CD4-positive, alpha-beta T cell (primary cell): Measurements from ENCODE around the gene GTF3C6. TPM values are rescaled to one million over a fixed set of nuclear protein-coding genes. Genes with fewer than 3 reads are reported as not detected.

Experiments used
- ATAC-seq: fragments of 200-7000 bp; cut with Tn5 transposase; one replicate; pipeline ENCODE4 v1.10.0; 2022; ENCODE audit warnings: mild to moderate bottlenecking; ENCODE audit not compliant: poor library complexity
- CTCF ChIA-PET: fragments of 350-600 bp; sonication (Branson Sonifier 250); formaldehyde crosslinking; loops from one replicate; lab custom pipeline; 2021; ENCODE audit warnings: antibody characterized with exemption, inconsistent platforms; lab: Charles Lee
- POLR2A ChIA-PET: fragments of 350-600 bp; sonication (Branson Sonifier 250); formaldehyde crosslinking; loops from one replicate; lab custom pipeline; 2021; ENCODE audit warnings: antibody characterized with exemption, inconsistent platforms; lab: Charles Lee
- DNase-seq, 14 experiments: peaks; one replicate each; pipeline ENCODE4 v3.0.0-alpha.2; 2013 to 2020; ENCODE audit warnings: mixed read lengths in 2 of 14
- H3K27ac ChIP-seq, 2 donors: one replicate each; pipeline versions ENCODE4 v1.5.1 to v1.7.0; 2013; ENCODE audit warnings: low read length in 2 of 2, low read depth in 1 of 2, mild to moderate bottlenecking in 1 of 2
- H3K27me3 ChIP-seq, 2 experiments: 1 replicate in 1 of 2; 2 replicates in 1 of 2; pipeline versions ENCODE4 v1.6.1 to v1.7.0; 2013; ENCODE audit warnings: low read length in 2 of 2, control low read depth in 1 of 2, mild to moderate bottlenecking in 1 of 2, moderate library complexity in 1 of 2; ENCODE audit not compliant: insufficient read depth in 2 of 2, control insufficient read depth in 1 of 2
- H3K36me3 ChIP-seq: one replicate; pipeline ENCODE4 v1.6.1; 2013; ENCODE audit warnings: low read length, control low read depth; ENCODE audit not compliant: insufficient read depth
- H3K4me1 ChIP-seq: one replicate; pipeline ENCODE4 v1.6.1; 2013; ENCODE audit warnings: low read length, control low read depth; ENCODE audit not compliant: insufficient read depth
- H3K4me3 ChIP-seq: one replicate; pipeline ENCODE4 v1.5.1; 2013; ENCODE audit warnings: mild to moderate bottlenecking, low read length, moderate library complexity
- H3K9me3 ChIP-seq, 2 experiments: 1 replicate in 1 of 2; 2 replicates in 1 of 2; pipeline versions ENCODE4 v1.6.1 to v1.7.0; 2013; ENCODE audit warnings: low read length in 2 of 2, mild to moderate bottlenecking in 2 of 2, control low read depth in 1 of 2, moderate library complexity in 1 of 2; ENCODE audit not compliant: control insufficient read depth in 1 of 2, insufficient read depth in 1 of 2
- H3K27ac Mint-ChIP-seq: one replicate; pipeline ENCODE4 v1.8.0; 2020; ENCODE audit warnings: mixed read lengths
- H3K27me3 Mint-ChIP-seq: one replicate; pipeline ENCODE4 v1.8.0; 2021; ENCODE audit warnings: mixed read lengths
- H3K36me3 Mint-ChIP-seq: one replicate; pipeline ENCODE4 v1.8.0; 2021; ENCODE audit warnings: low read depth, mixed read lengths
- H3K4me1 Mint-ChIP-seq: one replicate; pipeline ENCODE4 v1.8.0; 2021; ENCODE audit warnings: low read depth, mixed read lengths
- H3K4me3 Mint-ChIP-seq: one replicate; pipeline ENCODE4 v1.8.0; 2020; ENCODE audit warnings: mild to moderate bottlenecking, mixed read lengths
- H3K9me3 Mint-ChIP-seq: one replicate; pipeline ENCODE4 v1.8.0; 2020; ENCODE audit warnings: mixed read lengths
- CTCF ChIP-seq: fragments of 200-600 bp; IDR thresholded peaks from one replicate; pipeline ENCODE4 v1.8.0; 2022; ENCODE audit warnings: antibody characterized with exemption, mild to moderate bottlenecking
- intact Hi-C, 2 experiments: fragments of 100-400 bp; cut with DNase I in 1 of 2; cut with micrococcal nuclease in 1 of 2; formaldehyde crosslinking; loops; one replicate each; pipeline versions ENCODE4 v1.15.1 to v1.9.0; 2023 to 2025; cut with DNase I, micrococcal nuclease
- total RNA-seq, 174 experiments: library from RNA in 2 of 174; stranded (reverse) in 2 of 174; gene quantifications; one replicate each; pipeline ENCODE4 v1.2.3 and lab custom pipeline; 2021 to 2026

The GTF3C6 gene
- total RNA-seq, 2 experiments from 2014 or later, result 17.9 to 19.2 TPM

GRCh38 chr6:110939429-110940200 lies 18.9 kb upstream of the GTF3C6 start:
- Mint-ChIP-seq H3K4me1 (no peaks in the 10 kb centered on the region), H3K27ac (no peak overlapping the region), H3K9me3 (peaks cover 2% of the 10 kb centered on the region), H3K27me3 (no peaks in the 10 kb centered on the region), H3K4me3 (no peak overlapping the region), H3K36me3 (no peaks in the 10 kb centered on the region)
- no peak for ATAC-seq
- Histone ChIP-seq H3K4me1 (no peaks in the 10 kb centered on the region), H3K27ac (no peak overlapping the region), H3K36me3 (no peaks in the 10 kb centered on the region), H3K27me3 (no peaks in the 10 kb centered on the region), H3K9me3 (no peaks in the 10 kb centered on the region), H3K4me3 (no peak overlapping the region)
- DNase-seq, result no peak
- intact Hi-C loops, result no loop called here
- CTCF ChIA-PET, result no interaction called here
- TF ChIP-seq CTCF, result no peak
- POLR2A ChIA-PET, result interaction anchor here (1.2 kb wide), 1 partner anchor 257 kb away, joined by 4 read pairs; no protein-coding TSS in a partner anchor

GRCh38 chr6:110944681-110945151 lies 13.8 kb upstream of the GTF3C6 start:
- intact Hi-C loops, result no loop called here
- H3K4me3 Mint-ChIP-seq, result no peak overlapping the region
- peak in 5 of 14 experiments; percentile 7 to 73 (median 50) for DNase-seq

GRCh38 chr6:110946498-110946897 lies 12.0 kb upstream of the GTF3C6 start:
- H3K27me3 Mint-ChIP-seq, result no peaks in the 10 kb centered on the region
- intact Hi-C loops, result no loop called here
- no peaks in the 10 kb centered on the region for H3K36me3 ChIP-seq
- ATAC-seq, result no peak
- no peaks in the 10 kb centered on the region for H3K9me3 Mint-ChIP-seq
- H3K4me3 ChIP-seq, result no peak overlapping the region
- no peak overlapping the region for H3K27ac ChIP-seq
- no peak for DNase-seq
- CTCF ChIA-PET, result no interaction called here
- no peak overlapping the region for H3K27ac Mint-ChIP-seq
- peaks cover 12% of the 10 kb centered on the region for H3K4me1 Mint-ChIP-seq
- H3K36me3 Mint-ChIP-seq, result no peaks in the 10 kb centered on the region
- H3K4me1 ChIP-seq, result no peaks in the 10 kb centered on the region
- no peaks in the 10 kb centered on the region for H3K27me3 ChIP-seq
- POLR2A ChIA-PET, result interaction anchor here (1.4 kb wide), 1 partner anchor 72 kb away, joined by 3 read pairs; the partner anchor contains the start of gene AMD1
- no peak overlapping the region for H3K4me3 Mint-ChIP-seq
- no peaks in the 10 kb centered on the region for H3K9me3 ChIP-seq
- TF ChIP-seq CTCF, result no peak

More at GRCh38 chr6:110944681-110945151, 13.8 kb upstream of the GTF3C6 start:
- Mint-ChIP-seq H3K27me3 (no peaks in the 10 kb centered on the region), H3K4me1 (peaks cover 3% of the 10 kb centered on the region), H3K27ac (no peak overlapping the region), H3K36me3 (no peaks in the 10 kb centered on the region), H3K9me3 (no peaks in the 10 kb centered on the region)
- Histone ChIP-seq H3K4me3 (no peak overlapping the region), H3K27me3 (no peaks in the 10 kb centered on the region), H3K27ac (no peak overlapping the region), H3K36me3 (no peaks in the 10 kb centered on the region), H3K4me1 (no peaks in the 10 kb centered on the region), H3K9me3 (no peaks in the 10 kb centered on the region)
- POLR2A ChIA-PET, result interaction anchor here (0.8 kb wide), 1 partner anchor 129 kb away, joined by 3 read pairs; the partner anchor contains the start of gene CDK19
- CTCF ChIA-PET, result interaction anchor here (1.6 kb wide), 1 partner anchor 262 kb away, joined by 4 read pairs; no protein-coding TSS in a partner anchor
- no peak for TF ChIP-seq CTCF
- ATAC-seq, result peak; percentile 89
